Stimulated activated CD8-positive, alpha-beta memory T cell treated with anti-CD3 and anti-CD28 coated beads, Interleukin-4, amount 100 ng/mL, for 48 hours (primary cell): ENCODE measurements around the gene USP15.

Experiments
- DNase-seq: peaks from one replicate; pipeline ENCODE4 v3.0.0-alpha.2; 2020

The USP15 gene

DNA sequence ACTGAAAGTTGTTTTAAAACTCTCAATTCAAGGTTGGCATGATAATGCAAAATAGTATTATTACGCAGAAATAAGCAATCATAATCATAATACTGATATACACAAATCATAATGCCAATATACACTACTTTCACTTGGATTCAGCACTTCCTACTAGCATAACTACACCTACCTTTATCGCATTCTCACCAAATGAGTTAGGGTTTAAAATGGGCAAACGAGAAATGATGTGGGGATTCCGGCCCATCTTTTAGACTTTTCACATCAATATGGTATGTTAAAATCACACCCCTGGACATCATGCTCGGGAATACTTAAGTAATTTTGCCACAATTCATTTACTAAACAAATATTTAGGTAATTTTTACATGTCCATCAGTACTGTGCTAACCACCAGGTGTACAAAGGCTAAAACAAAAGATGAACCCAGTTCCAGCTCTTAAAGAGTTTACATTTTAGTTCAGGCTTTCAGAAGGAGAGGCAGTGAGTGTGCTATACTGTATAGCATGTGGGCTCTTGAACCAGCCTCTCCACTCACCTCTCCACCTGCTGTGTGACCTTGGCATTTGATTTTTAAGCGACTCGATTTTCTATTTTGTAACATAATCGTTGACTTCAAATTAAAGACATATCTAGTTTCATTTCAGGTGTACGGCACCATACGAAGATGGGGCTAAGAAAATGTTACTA is 1.1 kb upstream of the USP15 start:
- DNase-seq = no peak

DNA sequence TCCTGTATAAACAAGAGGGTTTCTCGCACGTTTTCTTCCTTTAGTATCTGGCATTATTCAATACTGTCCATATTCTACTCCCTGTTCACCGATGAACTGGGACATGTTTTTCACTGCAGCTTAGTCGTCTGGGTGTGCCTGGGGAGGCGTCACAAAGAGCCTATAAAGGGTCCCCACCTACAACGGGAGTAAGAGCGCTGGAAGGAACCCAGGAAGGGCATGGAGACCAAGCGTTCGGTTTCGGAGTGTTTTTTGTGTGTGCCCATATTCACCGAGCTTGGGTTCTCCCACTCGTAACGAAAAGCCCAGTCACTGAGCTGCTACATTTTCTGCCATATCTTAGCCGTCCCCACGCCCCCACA is 592 bp upstream of the USP15 start:
- DNase-seq = no peak

DNA sequence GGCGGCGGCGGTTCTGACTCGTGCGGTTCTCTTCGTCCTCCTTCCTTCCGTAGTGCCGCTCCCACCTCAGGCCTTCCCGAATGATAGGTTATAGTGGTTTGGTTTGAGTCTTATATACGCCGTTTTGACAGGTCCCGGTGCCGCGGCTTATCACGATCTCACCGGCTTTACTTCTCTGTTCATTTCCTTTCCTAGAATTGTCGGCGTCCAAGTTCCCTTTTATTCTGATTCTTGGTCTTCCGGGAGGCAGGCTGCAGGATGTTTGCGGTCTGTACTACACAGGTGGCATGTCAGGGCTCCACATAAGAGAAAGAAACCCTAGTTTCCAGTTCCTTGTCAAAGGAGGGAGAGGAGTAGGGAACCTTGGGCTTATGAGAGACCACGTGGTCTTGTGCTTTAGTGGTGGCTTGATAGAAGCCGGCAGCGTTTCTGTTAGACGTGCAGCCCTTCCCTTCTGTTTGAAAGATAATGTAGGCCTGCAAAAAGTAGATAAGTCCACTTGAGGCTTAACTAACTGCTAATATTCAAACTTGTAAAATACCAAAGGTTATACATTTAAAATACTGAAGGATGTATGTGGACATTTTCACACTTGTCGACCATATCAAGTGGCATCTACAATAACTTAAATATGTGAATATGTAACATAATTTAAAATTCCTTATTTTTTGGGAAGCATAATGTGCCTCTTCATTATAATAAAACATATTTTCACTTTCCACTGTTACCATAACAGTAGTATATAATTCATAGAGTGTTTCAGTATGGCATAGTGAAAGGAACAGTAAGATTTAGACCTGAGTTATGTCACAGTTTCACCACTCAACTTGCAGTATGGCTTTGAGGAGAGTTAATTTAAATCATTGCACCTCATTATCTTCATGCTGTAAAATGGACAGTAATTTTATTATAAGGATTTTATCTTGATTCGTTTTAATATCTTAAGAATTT is 804 bp downstream of the USP15 start:
- peak; percentile 57 for DNase-seq

DNA sequence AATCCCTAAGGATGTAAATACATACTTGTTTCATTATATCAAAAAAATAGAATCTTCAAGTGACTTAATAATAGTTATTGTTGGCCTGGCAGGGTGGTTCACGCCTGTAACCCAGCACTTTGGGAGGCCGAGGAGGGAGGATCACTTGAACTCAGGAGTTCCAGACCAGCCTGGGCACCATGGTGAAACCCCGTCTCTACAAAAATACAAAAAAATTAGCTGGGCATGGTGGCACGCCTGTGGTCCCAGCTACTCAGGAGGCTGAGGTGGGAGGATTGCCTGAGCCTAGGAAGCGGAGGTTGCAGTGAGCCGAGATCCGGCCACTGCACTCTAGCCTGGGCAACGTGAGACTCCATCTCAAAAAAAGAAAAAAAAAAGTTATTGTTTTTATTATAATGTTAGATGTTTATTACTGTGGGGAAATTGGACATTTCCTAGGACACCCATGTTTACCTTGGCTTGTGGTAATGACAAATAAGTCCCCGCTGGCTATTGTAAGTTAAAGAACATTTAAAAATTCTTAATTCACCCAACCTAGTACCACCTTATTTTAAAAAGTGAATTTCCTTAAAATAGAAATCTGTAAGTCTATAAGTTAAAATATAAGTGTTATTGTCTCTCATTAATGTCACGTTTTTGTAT is 1.8 kb downstream of the USP15 start:
- no peak for DNase-seq

DNA sequence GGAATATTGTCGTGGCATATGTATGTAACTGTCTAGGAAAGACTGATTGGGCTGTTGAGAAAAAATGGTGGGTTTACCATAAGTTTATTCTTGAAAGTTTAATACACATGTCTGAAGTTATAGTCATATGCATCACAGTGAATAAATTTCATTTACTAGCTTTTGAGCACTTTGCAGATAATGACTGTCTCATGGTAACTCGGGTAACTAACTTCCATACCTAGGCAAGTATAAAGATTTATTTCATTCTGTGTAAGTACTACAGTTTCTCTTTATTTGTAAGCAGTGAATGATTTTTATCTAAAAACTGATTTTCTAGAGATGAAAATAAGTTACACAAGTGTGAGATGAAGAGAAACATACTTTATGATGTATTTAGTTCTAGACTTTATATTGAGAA is 3.0 kb downstream of the USP15 start:
- no peak for DNase-seq

DNA sequence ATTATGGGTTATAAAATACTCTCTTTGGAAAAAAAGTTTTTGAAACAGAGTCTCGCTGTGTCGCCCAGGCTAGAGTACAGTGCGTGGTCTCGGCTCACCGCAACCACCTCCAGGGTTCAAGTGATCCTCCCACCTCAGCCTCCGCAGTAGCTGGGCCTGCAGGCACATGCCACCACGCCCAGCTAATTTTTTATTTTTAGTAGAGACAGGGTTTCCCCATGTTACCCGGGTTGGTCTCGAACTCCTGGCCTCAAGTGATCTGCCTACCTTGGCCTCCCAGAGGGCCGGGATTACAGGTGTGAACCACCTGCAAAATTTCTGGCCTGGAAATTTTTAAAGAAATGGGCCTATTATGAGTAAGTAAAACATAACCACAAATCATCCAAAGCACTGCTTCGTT is 3.8 kb downstream of the USP15 start:
- no peak for DNase-seq

DNA sequence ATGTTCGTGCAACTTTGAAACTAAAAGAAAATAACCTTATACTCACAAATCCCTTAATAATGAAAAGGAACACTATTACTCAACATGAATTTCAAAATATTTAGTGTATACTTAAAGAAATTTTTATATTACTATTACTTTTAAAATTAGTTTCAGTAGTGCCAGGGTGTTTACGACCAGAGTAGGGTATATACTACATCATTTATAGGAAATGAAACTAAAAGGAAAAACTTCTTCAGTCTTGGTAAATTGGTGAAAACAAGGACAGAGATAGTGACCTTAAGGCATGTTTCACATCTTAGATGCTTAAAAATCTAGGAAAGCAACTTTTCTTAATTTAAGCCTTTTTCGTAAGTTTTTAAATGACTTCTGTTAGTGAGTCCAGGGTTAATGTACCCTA is 4.5 kb downstream of the USP15 start:
- no peak for DNase-seq

DNA sequence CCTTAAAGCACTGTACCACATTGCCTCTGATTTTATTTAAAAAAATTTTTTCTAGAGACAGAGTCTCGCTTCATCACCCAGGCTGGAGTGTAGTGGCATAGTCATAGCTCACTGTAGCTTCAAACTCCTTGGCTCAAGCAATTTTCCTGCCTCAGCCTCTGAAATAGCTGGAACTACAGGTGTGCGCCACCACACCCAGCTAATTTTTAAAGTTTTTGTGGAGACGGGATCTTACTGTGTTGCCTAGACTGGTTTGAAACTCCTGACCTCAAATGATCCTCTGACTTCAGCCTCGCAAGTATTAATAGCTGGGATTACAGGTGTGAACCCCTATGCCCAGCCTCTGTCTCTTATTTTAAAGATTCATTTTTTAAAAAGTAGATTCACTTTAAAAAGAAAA is 5.3 kb downstream of the USP15 start:
- no peak for DNase-seq

DNA sequence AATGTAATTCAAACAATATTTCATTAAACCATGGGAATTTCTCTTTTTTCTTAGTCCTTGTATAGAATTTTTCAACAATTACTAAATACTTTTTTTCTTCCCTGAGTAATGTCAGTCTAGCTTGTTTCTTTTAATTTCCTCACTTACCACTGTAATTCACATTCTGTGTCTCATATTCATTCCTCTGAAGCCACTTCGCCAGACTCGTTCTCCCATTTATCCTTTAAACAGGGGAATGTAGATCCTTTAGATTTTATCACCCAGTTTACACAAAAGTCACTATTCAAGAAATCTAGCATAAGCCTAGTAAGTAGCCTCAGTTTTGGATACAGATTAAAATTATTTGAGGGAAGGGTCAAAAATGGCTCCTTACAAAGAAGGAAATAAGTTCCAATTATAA is 6.8 kb downstream of the USP15 start:
- DNase-seq = no peak

DNA sequence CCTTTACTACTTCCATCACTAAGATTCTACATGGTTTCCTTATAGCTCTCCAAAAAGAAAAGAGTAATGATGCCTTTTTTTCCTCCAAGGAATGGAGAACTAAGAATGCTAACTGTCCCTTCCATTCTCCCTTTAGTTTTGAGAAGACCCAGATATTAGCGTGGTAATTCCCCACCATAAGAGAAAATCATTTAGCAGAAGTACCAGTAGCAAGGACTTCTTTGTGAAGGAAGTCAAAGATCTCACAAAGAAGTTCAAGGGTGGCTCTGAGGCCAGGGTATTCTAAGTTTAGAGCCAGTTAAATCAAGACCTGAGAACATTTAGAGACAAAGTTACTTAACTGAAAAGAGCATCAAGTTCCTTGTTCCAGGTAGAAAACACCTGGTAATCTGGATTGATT is 7.3 kb downstream of the USP15 start:
- no peak for DNase-seq

DNA sequence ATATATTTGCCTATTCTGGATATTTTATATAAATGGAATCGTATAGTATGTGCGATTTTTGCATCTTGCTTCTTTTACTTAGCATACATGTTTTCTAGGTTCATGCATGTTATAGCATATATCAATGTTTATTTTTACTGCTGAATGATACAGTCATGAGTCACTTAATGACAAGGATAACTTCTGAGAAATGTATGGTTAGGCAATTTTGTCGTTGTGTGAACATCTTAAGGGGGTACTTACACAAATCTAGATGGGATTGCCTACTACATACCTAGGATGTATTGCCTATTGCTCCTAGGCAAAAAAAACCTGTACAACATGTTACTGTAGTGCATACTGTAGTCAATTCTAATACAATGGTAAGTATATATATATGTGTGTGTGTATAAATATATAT is 8.8 kb downstream of the USP15 start:
- DNase-seq = no peak

DNA sequence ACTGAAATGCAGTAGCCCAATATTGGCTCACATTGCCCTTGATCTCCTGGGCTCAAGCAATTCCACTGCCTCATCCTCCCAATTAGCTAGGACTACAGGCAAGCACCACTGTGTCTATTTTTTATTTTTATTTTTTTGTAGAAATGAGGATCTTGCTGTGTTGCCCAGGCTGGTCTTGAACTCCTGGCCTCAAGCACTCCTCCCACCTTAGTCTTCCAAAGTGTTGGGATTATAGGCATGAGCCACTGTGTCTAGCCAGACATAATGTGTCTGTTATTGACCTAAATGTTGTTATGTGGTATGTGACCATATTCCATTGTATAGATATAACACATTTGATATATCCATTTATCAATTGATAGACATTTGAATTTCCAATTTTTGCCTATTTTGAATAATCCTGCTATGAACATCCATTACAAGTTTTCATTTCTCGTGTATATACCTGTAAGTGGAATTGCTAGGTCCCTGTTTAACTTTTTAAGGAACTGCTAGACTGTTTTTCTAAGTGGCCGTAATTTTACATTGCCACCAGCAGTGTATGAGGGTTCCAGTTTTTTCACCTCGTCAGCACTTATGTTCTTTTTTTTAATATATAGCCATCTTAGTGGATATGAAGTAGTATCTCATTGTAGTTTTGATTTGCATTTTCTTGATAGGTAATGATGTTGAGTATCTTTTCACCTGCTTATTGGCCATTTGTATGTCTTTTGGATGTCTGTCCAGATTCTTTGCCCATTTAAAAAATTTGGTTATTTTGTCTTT is 9.4 kb downstream of the USP15 start:
- no peak for DNase-seq

DNA sequence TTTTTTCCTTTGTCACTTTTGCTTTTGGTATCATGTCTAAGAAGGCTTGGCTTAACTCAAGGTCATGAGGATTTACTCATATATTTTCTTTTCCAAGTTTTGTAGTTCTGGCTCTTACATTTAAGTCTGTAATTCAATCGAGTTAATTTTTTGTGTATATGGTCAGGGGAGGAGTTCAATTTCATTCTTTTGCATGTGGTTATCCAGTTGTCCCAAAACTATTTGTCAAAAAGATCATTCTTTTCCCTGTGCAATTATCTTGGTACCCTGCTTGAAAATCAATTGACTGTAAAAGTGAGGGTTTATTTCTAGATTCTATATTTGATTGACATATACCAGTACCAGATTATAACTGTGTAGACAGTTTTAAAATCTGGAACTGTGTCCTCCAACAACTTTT is 10.2 kb downstream of the USP15 start:
- DNase-seq = no peak

DNA sequence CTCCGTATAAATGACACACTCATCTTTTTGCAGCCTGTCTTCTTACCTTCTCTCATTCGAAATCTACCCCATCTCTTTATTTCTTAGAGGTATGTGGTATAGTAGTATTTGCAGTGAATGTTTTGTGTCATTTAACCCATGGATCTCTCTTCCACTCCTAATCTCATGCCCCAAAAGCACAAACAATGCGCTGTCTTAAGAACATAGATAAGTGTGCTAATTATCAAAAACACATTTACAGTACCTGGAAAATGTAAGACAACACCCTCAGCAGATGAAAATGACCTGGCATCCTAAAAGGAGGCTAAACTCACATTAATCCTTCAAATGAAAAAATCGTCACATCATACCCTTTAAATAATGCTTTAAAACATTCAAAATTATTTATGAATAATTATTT is 10.7 kb downstream of the USP15 start:
- DNase-seq = no peak

DNA sequence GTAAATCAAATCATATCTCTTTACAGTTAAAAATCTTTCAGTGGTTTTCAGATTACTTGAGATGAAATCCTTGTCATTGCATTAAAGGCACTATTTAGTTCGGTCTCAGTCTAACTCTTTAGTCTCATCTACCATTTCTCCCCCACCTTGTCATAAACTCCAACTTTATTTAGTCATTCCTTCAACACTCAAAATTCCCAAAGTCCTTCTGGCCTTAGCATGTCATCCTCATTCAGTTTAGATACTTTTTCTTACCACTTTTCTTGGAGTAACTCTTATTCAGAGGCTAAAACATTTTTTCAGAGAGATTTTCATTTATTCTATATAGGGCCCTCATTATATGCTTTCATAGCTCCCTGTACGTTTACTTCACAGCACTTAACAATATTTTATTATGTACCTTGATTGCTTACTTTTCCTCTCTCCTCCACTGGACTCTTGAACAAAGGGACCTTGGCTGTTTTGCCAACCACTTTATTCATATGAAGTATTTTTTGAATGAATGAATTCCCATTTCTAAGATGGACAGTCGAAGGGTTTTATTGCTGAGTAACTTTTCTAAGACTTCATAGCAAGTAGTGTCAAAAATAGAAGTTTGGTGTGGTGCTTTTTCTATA is 12.8 kb downstream of the USP15 start:
- DNase-seq = no peak

DNA sequence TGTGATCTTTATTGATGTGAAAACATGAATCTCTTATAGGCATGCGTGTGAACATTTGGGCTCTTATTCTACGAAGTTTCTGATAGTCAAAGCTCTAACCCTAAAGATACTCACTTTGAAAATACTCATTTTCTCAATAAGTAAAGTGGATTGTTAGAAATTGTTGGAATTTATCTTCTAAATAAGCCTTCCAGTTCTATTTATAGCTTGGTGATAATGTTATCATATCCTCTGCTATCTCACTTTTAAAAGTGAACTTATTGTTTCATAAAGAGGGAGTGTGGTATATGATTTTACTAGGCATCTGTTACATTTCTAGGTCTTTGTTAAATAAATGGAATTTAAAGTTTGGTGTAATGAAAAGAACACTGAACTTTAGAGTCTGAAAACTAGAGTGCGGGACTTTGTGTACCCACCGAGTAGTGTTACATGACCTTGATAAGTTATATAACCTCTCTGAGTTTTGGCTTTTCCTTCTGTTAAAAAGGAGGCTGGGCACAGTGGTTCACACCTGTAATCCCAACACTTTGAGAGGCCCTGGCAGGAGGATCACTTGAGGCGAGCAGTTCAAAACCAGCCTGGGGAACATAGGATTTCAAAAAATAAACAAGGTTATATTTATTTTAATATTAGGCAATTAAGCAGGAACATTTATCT is 13.6 kb downstream of the USP15 start:
- DNase-seq = no peak

DNA sequence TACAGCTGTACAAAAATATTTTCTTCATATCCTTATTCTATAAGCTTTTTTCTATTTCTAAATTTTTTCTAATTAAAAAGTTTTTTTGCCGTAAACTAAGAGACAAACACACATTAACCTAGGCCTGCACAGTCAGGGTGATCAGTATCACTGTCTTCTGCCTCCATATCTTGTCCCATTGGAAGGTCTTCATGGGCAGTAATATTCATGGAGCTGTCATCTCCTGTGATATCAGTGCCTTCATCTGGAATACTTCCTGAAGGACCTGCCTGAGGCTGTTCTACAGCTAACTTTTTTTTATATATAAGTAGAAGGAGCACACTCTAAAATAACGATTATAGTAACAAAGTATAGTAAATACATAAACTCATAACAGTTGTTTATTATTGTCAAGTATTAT is 17.8 kb downstream of the USP15 start:
- DNase-seq = no peak

DNA sequence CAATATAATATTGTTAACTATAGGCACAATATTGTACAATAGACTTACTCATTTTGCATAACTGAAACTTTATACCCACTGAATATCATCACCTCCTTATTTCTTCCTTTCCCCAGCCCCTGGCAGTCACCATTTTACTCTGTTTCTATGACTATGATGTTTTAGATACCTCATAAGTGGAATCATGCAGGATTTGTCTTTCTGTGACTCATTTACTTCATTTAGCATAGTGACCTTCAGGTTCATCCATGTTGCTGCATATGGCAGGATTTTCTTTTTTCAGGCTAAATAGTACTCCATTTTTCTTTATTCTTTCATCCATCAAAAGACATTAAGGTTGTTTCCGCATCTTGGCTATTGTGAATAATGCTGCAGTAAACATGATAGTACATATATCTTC is 18.9 kb downstream of the USP15 start:
- DNase-seq = no peak

DNA sequence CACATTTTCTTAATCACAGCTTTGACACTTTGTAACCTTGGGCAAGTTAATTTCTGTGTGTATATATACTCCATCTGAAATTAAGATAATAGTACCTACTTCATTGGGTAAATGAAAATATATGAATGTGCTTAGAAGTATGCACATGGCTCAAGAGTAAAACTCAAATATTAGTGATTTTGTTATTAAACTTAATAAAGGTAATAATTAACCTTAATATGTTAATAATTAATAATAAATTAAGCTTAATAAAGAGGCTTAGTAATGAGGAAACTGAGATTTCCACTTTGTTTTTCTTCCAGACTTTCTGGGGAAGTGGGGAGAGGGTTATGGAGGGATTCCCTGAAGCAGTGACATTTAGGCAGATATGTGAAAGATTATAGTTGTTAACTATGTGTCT is 19.8 kb downstream of the USP15 start:
- no peak for DNase-seq

DNA sequence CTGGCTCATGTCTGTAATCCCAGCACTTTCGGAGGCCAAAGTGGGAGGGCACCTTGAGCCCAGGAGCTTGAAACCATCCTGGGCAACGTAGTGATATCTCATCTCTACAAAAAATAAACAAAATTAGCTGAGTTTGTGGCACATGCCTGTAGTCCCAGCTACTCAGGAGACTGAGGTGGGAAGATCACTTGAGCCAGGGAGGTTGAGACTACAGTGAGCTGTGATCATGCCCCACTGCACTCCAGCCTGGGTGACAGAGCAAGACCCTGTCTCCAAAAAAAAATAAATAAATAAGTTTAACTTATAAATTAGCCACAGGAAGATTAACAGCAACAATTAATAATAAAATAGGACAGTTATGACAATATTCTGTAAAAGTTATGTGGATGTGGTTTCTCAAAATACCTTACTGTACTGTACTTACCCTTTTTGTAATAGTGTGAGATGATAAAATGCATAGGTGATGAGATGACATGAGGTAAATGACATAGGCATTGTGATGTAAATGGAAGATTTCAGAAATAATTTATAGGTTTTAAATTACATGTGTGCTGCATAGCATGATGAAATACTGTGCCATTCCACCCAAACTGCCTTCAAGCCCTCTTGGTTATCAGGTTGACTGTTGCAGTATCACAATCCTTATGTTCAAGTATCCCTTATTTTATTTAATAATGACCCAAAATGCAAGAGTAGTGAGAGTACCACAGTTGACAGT is 22.0 kb downstream of the USP15 start:
- no peak for DNase-seq

DNA sequence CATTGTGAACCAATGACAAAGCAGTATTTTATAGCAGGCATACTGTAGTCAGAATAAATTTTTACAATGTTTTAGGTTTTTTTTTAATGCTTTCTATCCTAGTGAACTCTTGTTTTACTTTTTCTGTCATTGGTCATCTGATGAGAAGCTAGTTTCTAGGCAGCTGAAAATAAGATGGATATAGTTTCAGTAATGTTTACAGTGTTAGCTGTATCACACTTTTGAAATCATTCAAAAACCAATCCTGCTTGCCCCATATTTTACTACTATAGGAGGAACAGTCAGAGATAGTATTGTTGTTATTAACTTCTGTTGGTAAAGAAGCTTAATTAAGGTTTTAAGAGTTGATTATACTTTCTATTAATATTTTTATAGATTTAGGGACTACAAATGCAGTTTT is 24.5 kb downstream of the USP15 start:
- DNase-seq = no peak

DNA sequence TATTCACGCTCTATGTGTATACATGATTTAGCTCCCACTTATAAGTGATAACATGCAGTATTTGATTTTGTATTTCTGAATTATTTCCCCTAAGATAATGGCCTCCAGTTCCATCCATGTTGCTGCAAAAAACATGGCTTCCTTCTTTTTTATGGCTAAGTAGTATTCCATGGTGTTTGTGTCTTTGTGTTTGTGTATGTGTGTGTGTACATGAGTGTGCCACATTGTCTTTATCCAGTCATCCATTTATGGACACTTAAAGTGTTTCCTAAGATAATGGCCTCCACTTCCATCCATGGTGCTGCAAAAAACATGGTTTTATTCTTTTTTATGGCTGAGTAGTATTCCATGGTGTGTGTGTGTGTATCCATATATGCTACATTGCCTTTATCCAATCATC is 25.1 kb downstream of the USP15 start:
- no peak for DNase-seq
